HG03521 (cell line): ENCODE data around the gene GLT8D2.
"Not testable (repeated sequence)": the region's sequence is repeated elsewhere in the genome, so short reads cannot be mapped to it uniquely, and the experiment has no call there.

Source experiments
- ATAC-seq: cut with Tn5 transposase; IDR thresholded peaks from one replicate; pipeline ENCODE4 v1.9.1; 2021; ENCODE audit warnings: mild to moderate bottlenecking, moderate library complexity; ENCODE audit not compliant: unreplicated experiment

The GLT8D2 gene

GRCh38 chr12:104054681-104055346 is 4.8 kb upstream of the GLT8D2 start:
- no peak for ATAC-seq

GRCh38 chr12:104050436-104050835 is 449 bp upstream of the GLT8D2 start:
- no peak for ATAC-seq

GRCh38 chr12:104049278-104049902 is 597 bp downstream of the GLT8D2 start:
- no peak for ATAC-seq

DNA sequence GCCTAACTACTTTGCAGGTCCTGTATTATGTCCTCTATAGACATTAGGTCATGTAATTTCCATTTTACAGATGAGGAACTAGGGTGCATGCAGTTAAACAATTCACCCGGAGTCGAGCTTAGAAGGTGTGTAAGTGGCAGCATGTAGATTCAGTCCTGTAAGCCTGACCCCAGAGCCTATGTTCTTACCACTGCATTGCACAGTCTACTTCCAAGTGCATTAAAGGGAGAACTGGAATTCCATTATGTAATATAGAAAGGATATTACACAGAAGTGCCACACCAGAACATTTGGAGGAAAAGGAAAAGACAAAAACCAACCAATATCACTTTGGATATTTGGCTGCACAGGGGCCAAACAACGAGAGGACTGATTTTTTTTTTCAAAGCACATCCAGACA is 1.2 kb downstream of the GLT8D2 start:
- no peak for ATAC-seq

DNA sequence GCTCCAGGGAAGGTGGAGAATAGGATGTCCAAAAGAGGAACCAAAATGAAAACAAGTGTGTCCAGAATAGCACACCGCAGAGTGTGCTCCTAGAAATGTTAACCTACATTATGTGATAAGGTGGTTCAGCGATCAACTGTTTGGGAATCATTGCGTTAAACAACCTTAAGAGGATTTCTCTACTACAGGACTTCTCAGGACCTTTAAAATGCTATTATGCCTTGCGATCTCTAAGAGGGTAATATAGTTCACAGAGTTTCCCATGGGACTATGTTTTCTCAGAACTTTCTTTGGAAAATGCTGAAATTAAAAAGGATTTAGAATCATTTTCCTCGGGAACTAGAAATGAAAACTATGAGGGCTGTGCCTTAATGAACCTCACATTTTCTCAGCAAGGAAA is 1.8 kb downstream of the GLT8D2 start:
- no peak for ATAC-seq

DNA sequence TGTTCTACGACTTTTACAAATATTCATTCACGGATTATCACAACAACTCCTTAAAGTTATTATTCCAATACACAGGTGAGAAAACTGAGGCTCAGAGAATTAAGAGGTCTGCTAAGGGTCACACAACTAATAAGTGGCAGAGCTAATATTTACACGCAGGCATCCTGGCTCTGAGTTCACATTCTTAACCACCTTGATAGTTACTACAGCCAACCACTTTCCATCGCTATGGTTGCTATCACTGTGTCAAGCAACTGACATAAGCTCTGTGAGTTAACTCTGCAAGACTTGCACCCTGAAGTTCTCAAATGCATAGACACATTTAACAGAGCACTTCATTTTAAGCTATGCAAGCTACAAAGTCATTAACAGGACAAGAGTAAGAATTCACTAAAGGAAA is 3.7 kb downstream of the GLT8D2 start:
- ATAC-seq, result no peak

DNA sequence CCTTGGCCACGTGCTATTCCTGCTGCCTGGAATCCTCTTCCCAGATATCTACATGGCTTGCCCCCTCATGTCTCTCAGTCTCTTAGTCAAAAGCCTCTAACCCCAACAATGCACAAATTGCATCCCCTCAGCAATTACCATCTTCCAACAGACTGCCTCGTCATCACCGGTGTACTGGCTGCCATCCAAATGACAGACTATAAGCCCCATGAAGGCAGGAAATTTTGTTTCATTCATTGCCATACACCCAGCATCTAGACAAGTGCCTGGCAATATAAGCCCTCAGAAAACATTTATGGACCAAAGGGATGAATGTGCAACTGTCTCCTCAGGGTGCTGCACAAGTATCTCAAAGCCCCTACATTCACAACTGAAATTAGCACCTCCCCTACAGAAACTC is 5.8 kb downstream of the GLT8D2 start:
- no peak for ATAC-seq

DNA sequence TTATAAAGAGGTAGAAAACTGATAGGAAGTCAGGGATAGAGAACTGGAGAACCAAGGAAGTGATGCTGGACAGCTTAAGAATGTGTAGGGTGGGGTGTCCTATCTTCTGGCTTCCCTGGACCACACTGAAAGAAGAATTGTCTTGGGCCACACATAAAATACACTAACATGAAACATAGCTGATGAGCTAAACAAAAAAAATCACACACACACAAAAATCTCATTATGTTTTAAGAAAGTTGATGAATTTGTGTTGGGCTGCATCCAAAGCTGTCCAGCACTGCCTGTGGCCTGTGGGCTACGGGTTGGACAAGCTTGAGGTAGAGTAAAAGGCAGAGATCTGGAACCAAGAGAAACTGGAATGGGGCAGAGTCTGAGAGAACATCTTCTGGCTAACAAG is 7.4 kb downstream of the GLT8D2 start:
- ATAC-seq, result no peak

- ATAC-seq, result not testable (repeated sequence)
Observed at GRCh38 chr12:104039769-104040168, 10.2 kb downstream of the GLT8D2 start.

- ATAC-seq, result not testable (repeated sequence)
Observed at GRCh38 chr12:104036143-104036542, 13.8 kb downstream of the GLT8D2 start.

- not testable (repeated sequence) for ATAC-seq
Observed at GRCh38 chr12:104030596-104030995, 19.4 kb downstream of the GLT8D2 start.

GRCh38 chr12:104026841-104027599 is 23.0 kb downstream of the GLT8D2 start:
- ATAC-seq, result no peak

DNA sequence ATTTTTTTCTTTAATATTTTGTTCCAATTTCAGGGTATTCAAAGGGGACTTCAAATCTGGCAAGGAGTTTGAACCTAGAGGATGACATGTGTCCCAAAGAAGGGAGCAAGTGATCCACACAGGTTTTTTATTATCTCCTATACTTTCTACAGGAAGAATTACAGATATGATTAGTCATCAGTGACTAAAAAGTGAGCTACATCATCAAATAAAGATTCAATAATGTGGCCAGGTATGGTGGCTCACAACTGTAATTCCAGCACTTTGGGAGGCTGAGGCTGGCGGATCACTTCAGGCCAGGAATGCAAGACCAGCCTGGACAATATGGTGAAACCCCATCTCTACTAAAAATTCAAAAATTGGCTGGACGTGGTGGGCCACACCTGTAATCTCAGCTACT is 24.2 kb downstream of the GLT8D2 start:
- ATAC-seq, result no peak

DNA sequence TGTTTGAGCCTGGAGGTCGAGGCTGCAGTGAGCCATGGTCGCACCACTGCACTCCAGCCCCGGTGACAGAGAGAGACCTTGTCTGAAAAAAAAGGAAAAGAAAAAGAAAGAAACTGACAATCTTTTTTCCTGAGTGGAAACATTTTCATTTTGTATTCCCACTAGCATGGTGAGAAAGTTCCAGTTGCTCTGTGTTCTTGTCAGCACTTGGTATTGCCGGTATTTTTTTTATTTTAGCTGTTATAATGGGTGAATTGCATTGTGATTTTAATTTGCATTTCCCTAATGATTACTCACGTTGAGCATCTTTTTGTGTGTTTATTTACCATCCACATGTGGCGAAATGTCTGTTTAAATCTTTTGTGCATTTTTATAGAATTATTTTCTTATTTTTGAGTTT is 25.6 kb downstream of the GLT8D2 start:
- ATAC-seq, result no peak

- ATAC-seq, result no peak
Observed at GRCh38 chr12:104023710-104024109, 26.3 kb downstream of the GLT8D2 start.

GRCh38 chr12:104022786-104023185 is 27.2 kb downstream of the GLT8D2 start:
- no peak for ATAC-seq

DNA sequence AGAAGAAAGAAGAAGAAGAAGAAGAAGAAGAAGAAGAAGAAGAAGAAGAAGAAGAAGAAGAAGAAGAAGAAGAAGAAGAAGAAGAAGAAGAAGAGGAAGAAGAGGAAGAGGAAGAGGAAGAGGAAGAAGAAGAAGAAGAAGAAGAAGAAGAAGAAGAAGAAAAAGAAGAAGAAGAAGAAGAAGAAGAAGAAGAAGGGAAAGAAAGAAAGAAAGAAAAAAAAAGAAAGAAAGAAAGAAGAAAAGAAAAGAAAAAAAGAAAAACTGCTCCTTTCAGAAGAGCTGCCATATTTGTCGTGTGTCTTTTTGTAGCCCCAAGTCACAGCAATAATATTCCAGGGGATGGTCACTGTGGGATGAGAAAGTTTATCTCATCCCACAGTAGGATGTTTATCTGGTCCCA is 28.1 kb downstream of the GLT8D2 start:
- not testable (repeated sequence) for ATAC-seq

DNA sequence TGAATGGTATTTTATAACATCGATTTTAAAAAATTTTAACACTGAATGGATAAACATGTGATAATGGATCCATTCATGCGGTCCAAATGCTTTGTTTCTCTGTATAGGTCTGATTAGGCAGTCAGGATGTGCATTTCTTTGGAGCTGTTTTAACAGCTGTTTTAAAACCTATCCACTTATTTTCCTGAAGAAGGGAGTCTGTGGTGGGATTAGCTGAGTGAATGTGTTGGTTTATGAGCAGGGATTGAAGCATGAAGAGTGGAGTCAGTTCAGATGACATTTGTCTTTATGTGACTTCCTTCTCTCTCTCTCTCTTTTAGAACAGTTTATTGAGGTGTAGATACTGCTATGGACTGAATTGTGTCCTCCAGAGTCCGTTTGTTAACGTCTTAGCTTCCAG is 37.7 kb downstream of the GLT8D2 start:
- ATAC-seq, result no peak

DNA sequence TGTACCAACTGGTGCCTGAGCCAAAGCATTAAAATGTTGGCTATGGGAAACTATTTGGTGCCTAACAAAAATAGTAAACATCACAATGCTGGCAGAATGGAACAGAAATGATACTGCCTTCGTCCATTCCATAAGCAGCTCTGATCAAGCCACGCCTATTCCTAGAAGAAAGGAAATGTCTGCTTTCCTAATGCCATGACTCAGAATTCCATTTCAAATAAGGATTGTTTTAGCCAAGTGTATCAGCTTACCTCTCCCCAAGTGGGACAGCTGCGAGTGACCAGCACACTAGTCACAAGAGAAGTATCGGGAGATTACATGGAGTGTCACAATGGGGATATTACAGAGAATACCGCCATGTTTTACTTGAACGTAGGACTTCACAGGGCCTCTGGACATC is 38.7 kb downstream of the GLT8D2 start:
- ATAC-seq, result no peak

GRCh38 chr12:104010606-104011169 is 39.3 kb downstream of the GLT8D2 start:
- ATAC-seq, result no peak

DNA sequence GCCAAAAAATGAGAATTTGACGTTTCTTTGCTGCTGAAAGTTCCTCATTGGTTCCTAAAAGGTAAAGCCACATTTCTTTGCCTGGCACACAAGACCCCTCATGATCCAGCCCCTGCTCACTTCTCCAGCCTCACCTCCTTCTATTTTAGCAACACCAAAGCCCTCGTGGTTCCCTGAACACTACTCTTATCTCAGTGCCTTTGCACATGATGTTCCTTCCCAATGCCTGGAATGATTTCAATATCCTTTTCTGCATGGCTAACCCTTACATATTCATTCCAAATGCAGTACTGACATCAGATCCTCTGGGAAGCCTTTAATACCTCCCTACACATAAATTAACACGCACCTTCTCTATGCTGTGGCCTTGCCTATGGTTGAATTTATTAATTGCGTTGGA is 39.9 kb downstream of the GLT8D2 start:
- no peak for ATAC-seq

- no peak for ATAC-seq
Observed at GRCh38 chr12:104006929-104007328, 43.1 kb downstream of the GLT8D2 start.
